Measurements from ENCODE around the gene CSNK2A1.

- TF ChIP-seq CTCF (IDR thresholded peaks at IDR 0.05) (no peak), POLR2A (IDR thresholded peaks at IDR 0.05) (no peak)
Observed at GRCh38 chr20:542777-543368, 717 bp downstream of the CSNK2A1 start.

Measured in adrenal gland (tissue), 5 donors.